ENCODE results near the gene INSRR.
A peak's percentile ranks its signal among the peaks of the same experiment; 100 is the strongest.

The INSRR gene

DNA sequence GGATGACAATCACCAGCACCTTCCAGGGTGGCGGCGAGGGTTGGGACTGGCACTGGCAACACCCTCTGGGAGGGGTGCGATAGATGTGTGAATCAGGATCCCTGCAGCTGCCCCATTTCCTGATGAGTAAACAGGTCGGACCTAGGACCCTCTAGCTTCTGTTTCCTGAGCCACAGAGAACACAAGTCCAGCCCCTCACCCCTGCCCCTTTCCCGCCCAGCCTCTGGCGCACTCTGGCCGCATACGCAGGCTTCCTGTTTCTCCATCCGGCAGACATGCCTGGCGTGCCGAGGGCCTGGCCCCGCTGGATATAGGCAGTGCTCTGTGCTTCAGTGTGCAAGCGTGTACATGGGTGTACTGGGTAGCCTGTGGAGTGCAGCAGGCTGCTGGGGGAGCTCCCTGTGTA is 39.2 kb upstream of the INSRR start:
- Histone ChIP-seq H3K27ac (peak overlapping the region; percentile 84 to 98), H3K4me3 (peak overlapping the region; percentile 81)
- DNase-seq (ENCODE audit: low spot score) = no peak

DNA sequence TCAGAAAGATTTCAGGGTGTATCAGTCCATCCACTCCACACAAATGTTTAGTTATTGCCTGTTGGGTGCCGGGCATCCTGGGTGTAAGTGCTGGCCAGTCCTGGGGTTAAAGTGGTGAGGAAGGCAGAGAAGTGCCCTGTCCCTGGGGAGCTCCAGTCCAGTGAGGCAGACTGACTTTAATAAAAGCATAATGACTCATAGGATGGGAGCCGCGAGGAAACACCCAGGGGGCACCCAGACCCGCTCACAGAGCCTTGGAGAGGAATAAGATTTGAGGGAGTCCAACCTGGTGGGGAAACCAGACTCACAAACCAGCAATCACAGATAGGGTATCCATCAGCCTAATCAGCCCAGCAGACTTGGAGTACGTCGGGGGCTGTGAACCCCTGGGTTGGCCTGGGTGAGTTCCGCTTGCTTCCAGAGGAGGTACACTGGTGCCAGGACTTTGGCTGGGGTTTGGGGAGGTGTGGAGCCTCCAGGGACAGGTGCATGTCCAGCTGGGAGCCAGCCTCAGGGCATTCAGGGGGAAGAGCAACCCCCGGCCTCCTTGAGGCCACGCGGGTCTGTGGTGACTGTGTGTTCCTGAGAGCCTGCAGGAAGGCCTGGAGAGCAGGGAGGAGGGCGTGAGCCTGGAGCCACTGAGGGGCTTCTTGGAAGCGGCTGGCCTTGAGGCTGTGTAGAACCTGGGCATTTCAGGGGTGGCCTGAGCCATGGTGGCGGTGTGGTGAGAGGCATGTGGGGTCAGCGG is 38.3 kb upstream of the INSRR start:
- TF ChIP-seq CTCF (IDR thresholded peaks at IDR 0.05) = no peak
- Histone ChIP-seq H3K27ac (peak overlapping the region; percentile 84 to 98), H3K4me3 (peak overlapping the region; percentile 81)
- DNase-seq (ENCODE audit: low spot score) = no peak

More for the DNA sequence above, 39.2 kb upstream of the INSRR start:
- no peak for TF ChIP-seq CTCF (IDR thresholded peaks at IDR 0.05)

GRCh38 chr1:156896490-156897033 is 37.6 kb upstream of the INSRR start:
- Histone ChIP-seq H3K4me3 (peak overlapping the region; percentile 81), H3K27ac (peak overlapping the region; percentile 84 to 98)
- peak; percentile 86 for DNase-seq (ENCODE audit: low spot score)
- no peak for TF ChIP-seq CTCF (IDR thresholded peaks at IDR 0.05)

GRCh38 chr1:156895927-156896326 is 37.0 kb upstream of the INSRR start:
- no peak for DNase-seq (ENCODE audit: low spot score)

DNA sequence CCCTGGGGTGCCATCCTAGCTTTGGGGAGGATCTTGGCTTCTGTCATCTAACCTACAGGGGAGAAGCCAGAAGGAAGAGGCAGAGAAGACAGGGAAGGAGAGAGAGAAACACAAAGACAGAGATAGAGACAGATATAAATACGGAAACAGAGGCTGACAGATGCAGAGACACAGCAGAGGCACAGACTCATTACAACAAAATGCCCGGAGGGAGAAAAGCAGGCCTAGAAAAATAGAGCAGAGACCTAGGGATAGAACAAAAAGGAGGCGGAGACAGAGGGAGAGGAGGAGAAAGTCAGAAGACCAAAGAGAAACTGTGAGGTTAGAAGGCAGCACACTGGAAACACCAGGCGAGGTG is 36.5 kb upstream of the INSRR start:
- H3K4me3 ChIP-seq = peak overlapping the region; percentile 81

More at GRCh38 chr1:156895927-156896326, 37.0 kb upstream of the INSRR start:
- peak overlapping the region; percentile 81 for H3K4me3 ChIP-seq
- TF ChIP-seq CTCF (IDR thresholded peaks at IDR 0.05) = no peak
- H3K27ac ChIP-seq = peak overlapping the region; percentile 84 to 98

GRCh38 chr1:156894711-156895454 is 36.0 kb upstream of the INSRR start:
- H3K4me3 ChIP-seq = peak overlapping the region; percentile 81
- DNase-seq (ENCODE audit: low spot score) = peak; percentile 91
- no peak for TF ChIP-seq CTCF (IDR thresholded peaks at IDR 0.05)
- peak overlapping the region; percentile 84 to 98 for H3K27ac ChIP-seq

More for the DNA sequence above, 36.5 kb upstream of the INSRR start:
- TF ChIP-seq CTCF (IDR thresholded peaks at IDR 0.05) = no peak
- DNase-seq (ENCODE audit: low spot score) = no peak
- peak overlapping the region; percentile 84 to 98 for H3K27ac ChIP-seq

Measured in coronary artery (tissue), 2 donors.